ENCODE measurements around the gene FAM13C. TPM values are rescaled to one million over a fixed set of nuclear protein-coding genes. Genes with fewer than 3 reads are reported as not detected.

Gene FAM13C
- total RNA-seq, 4 donors from 2014 or later = 1.8 to 47.9 (median 5.7) TPM

DNA sequence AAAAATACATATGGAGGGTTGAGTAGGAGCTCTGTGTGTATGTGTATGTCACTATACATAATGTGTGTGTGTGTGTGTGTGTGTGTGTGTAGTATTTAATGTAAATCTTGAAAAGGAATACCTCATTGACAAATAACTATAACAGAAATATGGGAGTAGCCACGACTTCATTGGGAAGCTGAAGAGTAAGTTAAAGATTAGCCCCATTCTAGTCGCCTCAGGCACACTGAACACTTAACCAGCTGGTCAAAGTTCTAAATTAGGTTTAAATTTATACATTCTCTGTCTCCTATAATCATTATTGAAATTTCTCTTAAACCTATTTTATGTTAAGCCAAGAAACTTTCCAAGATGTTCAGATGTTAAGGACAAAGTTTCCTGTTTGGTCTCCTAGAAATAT is 45.3 kb downstream of the FAM13C start:
- TF ChIP-seq POLR2A (IDR thresholded peaks at IDR 0.05) = no peak
- TF ChIP-seq, protein P1, sequence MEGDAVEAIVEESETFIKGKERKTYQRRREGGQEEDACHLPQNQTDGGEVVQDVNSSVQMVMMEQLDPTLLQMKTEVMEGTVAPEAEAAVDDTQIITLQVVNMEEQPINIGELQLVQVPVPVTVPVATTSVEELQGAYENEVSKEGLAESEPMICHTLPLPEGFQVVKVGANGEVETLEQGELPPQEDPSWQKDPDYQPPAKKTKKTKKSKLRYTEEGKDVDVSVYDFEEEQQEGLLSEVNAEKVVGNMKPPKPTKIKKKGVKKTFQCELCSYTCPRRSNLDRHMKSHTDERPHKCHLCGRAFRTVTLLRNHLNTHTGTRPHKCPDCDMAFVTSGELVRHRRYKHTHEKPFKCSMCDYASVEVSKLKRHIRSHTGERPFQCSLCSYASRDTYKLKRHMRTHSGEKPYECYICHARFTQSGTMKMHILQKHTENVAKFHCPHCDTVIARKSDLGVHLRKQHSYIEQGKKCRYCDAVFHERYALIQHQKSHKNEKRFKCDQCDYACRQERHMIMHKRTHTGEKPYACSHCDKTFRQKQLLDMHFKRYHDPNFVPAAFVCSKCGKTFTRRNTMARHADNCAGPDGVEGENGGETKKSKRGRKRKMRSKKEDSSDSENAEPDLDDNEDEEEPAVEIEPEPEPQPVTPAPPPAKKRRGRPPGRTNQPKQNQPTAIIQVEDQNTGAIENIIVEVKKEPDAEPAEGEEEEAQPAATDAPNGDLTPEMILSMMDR (IDR thresholded peaks at IDR 0.05) = no peak
- Histone ChIP-seq H3K36me3 (no peaks in the 10 kb centered on the region), H3K9me3 (no peaks in the 10 kb centered on the region), H3K4me3 (no peak overlapping the region), H3K27ac (no peak overlapping the region), H3K27me3 (no peaks in the 10 kb centered on the region), H3K4me1 (no peaks in the 10 kb centered on the region)
- DNase-seq = no peak

DNA sequence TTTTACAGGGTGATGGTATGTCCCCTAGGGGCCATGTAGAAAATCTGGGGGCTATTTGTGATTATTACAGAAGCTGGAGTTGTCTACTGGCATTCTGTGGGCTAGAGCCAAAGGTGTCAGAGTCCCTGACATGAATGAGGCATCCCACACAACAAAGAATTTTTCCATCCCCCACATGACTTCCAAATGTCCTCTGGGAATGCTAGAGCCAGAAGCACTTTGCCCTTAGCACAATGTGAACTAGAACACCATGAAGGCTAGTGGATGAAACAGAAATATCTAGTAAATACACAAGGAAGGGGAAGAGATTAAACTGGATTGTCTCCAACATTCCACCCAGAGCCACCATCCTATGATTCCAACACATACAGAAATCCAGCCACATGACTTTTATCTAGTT is 46.9 kb downstream of the FAM13C start:
- no peak for DNase-seq
- no peaks in the 10 kb centered on the region for H3K4me1 ChIP-seq
- TF ChIP-seq POLR2A (IDR thresholded peaks at IDR 0.05) = no peak
- TF ChIP-seq, protein P1 (IDR thresholded peaks at IDR 0.05) = no peak
- no peaks in the 10 kb centered on the region for H3K9me3 ChIP-seq
- H3K27me3 ChIP-seq = no peaks in the 10 kb centered on the region
- no peak overlapping the region for H3K27ac ChIP-seq
- no peak overlapping the region for H3K4me3 ChIP-seq
- no peaks in the 10 kb centered on the region for H3K36me3 ChIP-seq

DNA sequence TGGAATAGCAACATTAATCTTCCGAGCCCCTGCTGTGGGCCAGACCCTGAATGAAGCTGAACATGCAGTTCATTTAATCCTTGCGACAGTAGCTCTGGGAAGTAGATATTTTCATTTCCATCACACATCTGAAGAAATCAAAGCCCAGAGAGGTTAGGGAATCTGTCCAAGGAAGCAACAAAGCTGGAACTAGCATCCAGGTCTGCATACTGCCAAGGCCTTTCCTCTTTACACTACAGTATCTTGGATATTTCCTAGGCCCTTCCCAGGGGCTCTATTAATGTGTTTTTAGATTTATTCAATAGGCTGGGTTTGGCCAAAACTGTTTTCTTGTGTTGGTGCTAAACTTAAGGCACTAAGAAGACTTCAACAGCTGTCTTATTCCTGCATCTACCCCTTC is 48.1 kb downstream of the FAM13C start:
- DNase-seq = no peak

DNA sequence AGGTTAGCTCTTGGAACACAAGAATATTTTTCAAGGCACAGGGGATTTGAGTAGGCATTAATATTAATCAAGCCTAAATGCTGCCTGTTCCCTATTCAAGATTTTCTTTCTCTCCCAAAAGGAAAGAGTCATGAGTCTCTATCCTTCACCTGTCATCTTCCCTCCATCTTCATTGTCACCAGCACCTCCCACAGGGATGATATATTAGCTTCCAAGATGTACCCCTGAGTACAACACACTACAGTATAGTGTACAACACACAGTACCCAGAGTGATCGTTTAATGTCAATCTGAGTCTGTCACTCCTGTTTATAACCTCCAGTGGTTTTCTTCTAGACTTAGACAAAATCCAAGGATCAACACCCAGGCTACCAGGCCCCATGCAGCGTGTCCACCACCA is 50.1 kb downstream of the FAM13C start:
- Histone ChIP-seq H3K4me1 (no peaks in the 10 kb centered on the region), H3K27ac (no peak overlapping the region), H3K4me3 (no peak overlapping the region), H3K36me3 (no peaks in the 10 kb centered on the region), H3K27me3 (no peaks in the 10 kb centered on the region), H3K9me3 (no peaks in the 10 kb centered on the region)
- TF ChIP-seq, protein P1 (IDR thresholded peaks at IDR 0.05) = no peak
- no peak for TF ChIP-seq POLR2A (IDR thresholded peaks at IDR 0.05)
- DNase-seq = no peak

More for the DNA sequence above, 48.1 kb downstream of the FAM13C start:
- H3K36me3 ChIP-seq = no peaks in the 10 kb centered on the region
- no peaks in the 10 kb centered on the region for H3K4me1 ChIP-seq
- H3K27me3 ChIP-seq = no peaks in the 10 kb centered on the region
- H3K27ac ChIP-seq = peak overlapping the region in 1 of 4 donors; percentile 16
- no peak overlapping the region for H3K4me3 ChIP-seq
- no peaks in the 10 kb centered on the region for H3K9me3 ChIP-seq
- TF ChIP-seq POLR2A (IDR thresholded peaks at IDR 0.05) = no peak
- TF ChIP-seq, protein P1 (IDR thresholded peaks at IDR 0.05) = no peak

DNA sequence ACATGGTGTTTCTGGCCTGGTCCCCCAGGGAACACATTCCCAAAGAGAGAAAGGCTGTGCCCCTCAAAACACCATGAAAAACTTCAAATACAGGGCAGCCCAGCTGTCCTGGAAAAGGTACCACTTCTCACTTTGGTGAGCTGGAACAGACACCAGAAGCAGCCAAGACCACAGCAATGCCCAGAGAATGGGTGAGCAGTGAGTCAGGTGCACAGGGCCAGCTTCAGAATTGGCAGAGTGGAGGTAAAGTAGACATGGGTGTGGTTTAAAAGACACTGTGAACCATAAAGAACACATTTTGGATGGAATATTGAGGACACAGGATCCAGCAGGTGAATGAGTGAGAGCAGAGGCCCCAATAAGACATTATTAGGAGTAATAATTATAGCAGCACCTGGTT is 51.3 kb downstream of the FAM13C start:
- no peak for TF ChIP-seq POLR2A (IDR thresholded peaks at IDR 0.05)
- TF ChIP-seq, protein P1 (IDR thresholded peaks at IDR 0.05) = no peak
- Histone ChIP-seq H3K4me1 (no peaks in the 10 kb centered on the region), H3K27ac (peak overlapping the region in 1 of 4 donors; percentile 3), H3K4me3 (no peak overlapping the region), H3K36me3 (no peaks in the 10 kb centered on the region), H3K27me3 (no peaks in the 10 kb centered on the region), H3K9me3 (no peaks in the 10 kb centered on the region)
- no peak for DNase-seq

DNA sequence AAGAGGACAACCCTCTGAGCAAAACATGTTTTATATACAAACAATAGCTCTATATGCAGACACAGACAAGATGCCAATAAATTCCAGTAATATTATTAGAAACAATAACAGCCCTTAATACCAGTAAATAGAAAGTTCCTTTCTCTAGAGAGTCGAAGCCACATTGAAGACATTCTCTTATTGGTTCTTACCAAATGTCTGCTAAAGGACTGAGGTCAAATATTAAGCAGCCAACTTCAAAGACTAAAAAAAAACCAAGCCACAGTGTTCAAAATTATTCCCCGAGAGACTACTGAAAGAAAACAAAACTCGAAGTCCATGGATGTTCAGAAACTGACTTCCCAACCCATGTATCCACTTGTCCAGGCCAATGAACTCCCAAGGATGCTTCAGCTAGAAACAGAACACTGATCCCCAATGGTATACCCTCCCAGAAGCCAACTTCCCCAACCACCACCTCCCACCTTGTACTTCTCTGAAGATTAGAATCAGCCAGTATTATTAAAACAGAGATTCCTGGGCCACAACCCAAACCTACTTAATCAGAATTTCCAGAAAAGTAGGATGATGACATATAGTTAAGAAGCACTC is 51.9 kb downstream of the FAM13C start:
- Histone ChIP-seq H3K4me3 (no peak overlapping the region), H3K4me1 (no peaks in the 10 kb centered on the region), H3K9me3 (no peaks in the 10 kb centered on the region), H3K27ac (peak overlapping the region in 1 of 4 donors; percentile 3), H3K27me3 (no peaks in the 10 kb centered on the region), H3K36me3 (no peaks in the 10 kb centered on the region)
- no peak for DNase-seq
- TF ChIP-seq POLR2A (IDR thresholded peaks at IDR 0.05) = no peak
- TF ChIP-seq, protein P1 (IDR thresholded peaks at IDR 0.05) = no peak

Data from Peyer's patch (tissue), 4 donors.